Stimulated activated CD4-positive, alpha-beta T cell treated with anti-CD3 and anti-CD28 coated beads, Interleukin-2, amount 100 ng/mL, for 4 hours (primary cell): Measurements from ENCODE around the gene ANKRD62.
"Not testable (repeated sequence)": the region's sequence is repeated elsewhere in the genome, so short reads cannot be mapped to it uniquely, and the experiment has no call there.

Experiments used
- DNase-seq: peaks from one replicate; pipeline ENCODE4 v3.0.0-alpha.2; 2020; ENCODE audit warnings: low read depth

Gene ANKRD62

DNA sequence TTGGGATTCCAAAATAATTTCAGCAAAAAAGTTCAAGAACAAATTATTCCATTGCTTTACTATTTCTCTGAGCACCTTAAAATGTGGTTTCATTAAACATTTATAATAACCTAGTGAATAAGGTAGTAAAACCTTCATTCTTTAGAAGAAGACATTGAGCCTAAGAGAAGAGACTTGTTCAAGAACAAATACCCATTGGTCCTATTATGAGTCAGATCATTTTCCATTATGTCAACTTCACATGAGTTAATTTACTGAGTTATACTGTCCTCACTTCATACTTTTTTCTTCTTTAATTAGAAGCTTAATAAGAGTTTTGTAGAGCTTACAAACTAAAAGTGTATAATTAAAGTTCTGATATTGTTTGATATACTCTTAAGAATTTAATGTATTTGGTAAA, 5.5 kb downstream of the ANKRD62 start:
- DNase-seq, result no peak

DNA sequence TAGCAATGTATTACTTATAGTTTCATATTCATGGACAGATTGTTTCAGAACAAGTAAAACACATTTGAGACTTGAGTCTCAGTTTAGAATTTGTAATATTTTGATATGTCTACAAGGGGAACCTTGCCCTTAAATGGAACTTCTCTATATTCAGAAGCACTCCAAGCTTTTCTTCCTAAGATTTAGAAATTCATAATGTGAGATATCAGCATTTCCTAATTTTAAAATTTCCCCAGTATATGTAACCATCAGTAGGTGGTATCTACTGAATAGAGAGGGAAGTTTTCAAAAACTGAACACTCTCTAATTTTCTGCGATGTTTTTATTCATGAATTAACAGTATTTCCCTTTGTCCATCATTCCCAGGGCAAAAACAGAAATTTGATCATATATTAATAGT, 7.6 kb downstream of the ANKRD62 start:
- no peak for DNase-seq

DNA sequence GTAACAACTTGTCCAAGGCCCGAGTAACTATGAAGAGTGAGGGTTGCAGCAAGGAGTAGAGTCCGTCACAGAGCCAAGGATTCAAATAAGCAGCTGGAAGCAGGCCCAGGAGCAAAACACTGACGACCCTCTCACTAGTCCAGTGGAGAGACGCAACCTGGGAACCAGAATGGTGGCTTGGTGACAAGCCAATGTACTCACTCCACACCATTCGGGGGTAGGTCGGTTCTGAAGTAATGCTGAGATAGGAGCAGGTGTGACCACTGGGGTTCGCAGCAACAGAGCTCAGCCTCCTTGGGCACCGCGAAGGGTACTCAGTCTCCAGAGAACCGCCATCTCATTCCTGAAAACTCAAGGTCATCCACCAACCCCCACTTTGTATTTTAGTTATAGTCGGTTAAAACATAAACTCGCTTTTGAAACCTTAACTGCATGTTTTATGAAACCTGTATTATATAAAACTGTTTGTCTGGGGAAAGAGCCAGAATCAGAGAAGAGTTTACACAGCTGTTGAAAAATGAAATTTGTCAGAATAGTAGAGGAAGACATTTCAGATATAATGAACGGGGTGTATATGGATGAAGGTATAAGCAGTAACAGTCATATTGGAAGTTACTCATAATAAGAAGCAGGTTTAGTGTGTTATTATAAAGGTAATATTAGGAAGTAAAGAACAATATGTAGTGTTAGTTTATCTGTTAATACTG, 8.6 kb downstream of the ANKRD62 start:
- DNase-seq, result no peak

DNA sequence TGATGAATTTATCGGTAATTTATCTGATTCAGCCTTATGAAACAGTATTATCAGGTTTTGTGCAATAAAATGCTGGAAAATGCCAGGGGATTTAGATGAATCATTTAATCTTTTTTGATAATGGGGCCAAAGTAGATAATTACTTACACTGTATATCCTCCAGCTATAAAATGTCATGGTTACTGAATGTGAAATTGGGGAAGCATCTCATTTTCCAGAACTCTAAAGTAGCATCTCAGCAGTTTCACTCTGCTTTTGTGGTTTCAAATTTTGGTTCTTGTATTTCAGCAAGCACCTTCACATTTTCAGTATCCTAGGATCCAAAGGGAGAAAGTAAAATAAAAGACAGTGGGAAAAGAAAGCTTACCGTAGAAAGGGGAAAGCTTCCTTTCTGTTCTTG, 12.8 kb downstream of the ANKRD62 start:
- DNase-seq, result no peak

DNA sequence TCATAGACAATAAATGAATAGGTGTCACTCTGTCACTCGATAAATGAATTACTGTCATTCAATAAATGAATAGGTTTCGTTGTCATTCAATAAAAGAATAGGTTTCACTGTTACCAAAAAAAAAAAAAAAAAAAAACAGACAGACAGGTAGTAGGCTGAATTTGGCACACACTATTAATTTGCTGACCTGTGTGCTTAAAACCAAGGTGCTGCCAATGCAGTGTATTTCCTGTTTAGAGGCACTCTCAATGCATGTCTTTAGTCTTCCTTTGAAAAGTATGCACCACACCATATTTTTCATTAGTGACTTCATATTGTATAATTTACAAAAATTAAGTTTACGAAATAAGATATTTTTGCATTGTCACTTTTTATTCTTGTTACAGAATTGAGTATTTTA, 16.2 kb downstream of the ANKRD62 start:
- DNase-seq, result no peak

DNA sequence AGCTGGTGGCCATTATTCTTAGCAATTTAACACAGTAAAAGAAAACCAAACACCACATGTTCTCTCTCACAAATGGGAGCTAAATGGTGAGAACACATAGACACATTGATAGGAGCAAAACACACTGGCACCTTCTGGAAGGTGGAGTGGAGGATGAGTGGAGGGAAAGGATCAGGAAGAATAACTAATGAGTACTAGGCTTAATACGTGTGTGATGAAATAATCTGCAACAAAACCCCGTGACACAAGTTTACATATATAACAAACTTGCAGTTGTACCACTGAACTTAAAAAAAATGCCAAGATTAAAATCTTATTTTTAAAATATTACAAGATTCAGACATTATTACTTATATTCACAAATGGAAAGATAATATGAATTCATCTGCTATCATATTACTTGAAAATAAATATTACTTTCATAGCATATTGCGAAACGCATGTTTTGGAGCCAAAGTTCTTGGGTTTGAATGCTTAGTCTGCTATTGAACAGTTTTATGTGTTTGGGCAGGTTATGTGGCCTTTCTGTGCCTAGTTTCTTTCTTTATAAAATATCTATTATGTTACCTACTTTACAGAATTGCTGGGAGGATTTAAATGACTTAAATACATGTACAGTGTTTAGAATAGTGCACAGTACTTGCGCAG, 20.5 kb downstream of the ANKRD62 start:
- no peak for DNase-seq

DNA sequence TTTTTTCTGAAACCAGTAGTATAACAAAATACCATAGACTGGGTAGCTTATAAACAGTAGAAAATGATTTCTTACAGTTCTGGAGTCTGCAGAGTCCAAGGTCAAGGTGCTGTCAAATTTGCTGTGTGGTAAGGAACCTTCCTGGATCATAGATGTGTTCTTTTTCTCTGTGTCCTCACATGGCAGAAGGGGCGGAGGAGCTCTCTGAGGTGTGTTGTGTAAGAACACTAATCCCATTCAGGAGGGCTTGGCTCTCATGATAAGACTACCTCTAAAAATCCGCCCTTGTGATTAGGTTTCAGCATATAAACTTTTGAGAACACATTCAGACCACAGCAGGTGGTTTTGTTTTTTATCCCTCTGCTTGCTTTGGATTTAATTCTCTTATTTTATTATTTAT, 25.7 kb downstream of the ANKRD62 start:
- DNase-seq, result no peak

DNA sequence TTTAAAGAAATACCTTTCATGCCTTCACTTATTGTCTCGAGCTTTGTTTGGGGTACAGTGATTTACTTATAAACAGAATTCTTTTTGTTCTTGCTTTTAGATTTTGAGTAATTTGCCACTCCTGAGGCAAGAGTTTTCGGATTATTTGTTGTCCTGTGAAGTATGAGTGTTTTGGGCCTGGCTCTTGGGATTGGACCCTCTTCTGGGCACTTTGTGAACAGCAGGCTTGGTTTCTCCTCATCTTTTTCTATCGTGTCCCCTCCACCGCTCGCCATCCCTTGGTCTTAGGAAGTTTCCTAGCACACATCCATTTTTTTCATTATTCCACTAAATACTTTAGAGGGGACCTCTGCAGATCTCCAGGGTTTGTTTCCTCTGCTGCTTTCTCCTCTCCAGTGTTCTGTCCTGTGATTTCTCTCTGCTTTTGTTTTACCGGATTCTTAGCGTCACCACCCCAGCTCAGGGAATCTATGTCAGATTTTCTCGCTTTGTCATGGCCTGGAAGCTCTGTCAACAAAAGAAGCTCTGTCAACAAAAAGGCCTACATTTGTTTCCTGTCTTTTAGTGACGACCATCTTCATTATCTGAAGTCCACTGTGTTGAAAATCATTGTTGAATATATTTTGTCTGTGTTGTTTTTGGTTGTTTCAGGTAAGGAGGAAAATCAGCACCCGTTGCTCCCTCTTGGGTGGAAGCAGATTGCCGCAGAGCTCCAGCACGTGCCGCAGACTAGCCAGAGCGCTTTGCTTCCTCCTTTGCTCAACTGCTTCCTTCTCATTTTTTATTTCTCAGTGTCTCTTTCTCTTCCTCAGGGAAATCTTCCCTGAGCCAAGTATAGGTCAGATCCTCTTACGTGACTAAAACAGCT, 27.8 kb downstream of the ANKRD62 start:
- no peak for DNase-seq

DNA sequence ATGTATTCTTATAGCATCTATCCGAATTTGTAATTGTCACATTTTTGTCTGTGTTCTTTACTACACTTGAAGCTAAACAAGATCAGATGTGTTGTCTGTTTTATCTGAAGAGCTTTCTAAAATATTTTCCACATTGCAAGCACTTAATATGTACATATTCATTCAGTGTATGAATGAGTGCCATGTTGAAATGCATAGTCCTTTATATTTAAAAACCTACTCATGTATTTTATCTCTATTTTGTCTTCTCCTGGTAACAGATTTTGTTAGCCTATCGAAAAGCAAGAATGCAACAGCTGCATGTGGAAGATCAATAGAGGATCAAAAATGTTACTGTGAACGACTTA, 28.4 kb downstream of the ANKRD62 start:
- not testable (repeated sequence) for DNase-seq

DNA sequence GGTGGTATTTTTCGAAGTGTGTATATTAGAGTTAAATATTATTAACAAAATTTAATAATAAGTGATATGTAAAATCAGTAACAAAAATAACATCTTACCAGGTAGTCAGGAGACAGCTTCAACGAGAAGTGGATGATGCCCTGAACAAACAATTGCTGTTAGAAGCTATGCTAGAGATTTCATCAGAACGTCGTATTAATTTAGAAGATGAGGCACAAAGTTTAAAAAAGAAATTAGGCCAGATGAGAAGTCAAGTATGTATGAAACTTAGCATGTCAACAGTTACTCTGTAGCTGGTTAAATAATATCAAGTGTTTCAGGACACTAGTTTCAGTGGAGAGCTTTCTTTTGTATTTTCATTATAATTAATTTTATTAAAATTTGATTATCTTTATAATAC, 34.0 kb downstream of the ANKRD62 start:
- not testable (repeated sequence) for DNase-seq

DNA sequence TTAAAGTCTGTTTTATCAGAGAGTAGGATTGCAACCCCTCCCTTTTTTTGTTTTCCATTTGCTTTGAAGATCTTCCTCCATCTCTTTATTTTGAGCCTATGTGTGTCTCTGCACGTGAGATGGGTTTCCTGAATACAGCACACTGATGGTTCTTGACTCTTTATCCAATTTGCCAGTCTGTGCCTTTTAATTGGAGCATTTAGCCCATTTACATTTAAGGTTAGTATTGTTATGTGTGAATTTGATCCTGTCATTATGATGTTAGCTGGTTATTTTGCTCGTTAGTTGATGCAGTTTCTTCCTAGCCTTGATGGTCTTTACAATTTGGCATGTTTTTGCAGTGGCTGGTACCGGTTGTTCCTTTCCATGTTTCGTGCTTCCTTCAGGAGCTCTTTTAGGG, 45.2 kb downstream of the ANKRD62 start:
- DNase-seq, result not testable (repeated sequence)

DNA sequence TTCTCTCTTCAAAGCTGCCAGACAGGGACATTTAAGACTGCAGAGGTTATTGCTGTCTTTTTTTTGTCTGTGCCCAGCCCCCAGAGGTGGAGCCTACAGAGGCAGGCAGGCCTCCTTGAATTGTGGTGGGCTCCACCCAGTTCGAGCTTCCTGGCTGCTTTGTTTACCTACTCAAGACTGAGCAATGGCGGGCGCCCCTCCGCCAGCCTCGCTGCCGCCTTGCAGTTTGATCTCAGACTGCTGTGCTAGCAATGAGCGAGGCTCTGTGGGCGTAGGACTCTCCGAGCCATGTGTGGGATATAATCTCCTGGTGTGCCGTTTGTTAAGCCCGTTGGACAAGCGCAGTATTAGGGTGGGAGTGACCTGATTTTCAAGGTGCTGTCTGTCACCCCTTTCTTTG, 47.2 kb downstream of the ANKRD62 start:
- not testable (repeated sequence) for DNase-seq

DNA sequence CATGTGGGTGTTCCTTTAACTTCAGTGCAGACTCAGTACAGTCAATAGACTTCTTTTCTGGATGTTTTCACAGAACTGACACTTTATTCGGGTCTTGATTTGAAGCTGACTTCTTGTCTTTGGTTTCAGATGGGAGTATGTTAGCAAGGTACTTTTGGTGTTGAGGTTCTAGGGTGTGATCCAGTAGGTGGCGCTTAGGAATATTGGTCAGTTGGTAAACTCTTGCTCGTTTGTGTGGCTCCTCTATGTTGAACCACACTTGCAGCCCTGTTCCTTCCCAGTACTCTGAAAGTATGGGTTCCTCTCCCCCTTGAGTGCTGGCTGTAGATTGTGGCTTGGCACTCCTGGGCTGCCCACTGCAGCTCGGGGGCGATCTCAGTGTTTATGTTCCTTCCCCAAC, 48.1 kb downstream of the ANKRD62 start:
- not testable (repeated sequence) for DNase-seq

DNA sequence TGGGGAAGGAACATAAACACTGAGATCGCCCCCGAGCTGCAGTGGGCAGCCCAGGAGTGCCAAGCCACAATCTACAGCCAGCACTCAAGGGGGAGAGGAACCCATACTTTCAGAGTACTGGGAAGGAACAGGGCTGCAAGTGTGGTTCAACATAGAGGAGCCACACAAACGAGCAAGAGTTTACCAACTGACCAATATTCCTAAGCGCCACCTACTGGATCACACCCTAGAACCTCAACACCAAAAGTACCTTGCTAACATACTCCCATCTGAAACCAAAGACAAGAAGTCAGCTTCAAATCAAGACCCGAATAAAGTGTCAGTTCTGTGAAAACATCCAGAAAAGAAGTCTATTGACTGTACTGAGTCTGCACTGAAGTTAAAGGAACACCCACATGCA, 55.8 kb downstream of the ANKRD62 start:
- DNase-seq, result not testable (repeated sequence)

DNA sequence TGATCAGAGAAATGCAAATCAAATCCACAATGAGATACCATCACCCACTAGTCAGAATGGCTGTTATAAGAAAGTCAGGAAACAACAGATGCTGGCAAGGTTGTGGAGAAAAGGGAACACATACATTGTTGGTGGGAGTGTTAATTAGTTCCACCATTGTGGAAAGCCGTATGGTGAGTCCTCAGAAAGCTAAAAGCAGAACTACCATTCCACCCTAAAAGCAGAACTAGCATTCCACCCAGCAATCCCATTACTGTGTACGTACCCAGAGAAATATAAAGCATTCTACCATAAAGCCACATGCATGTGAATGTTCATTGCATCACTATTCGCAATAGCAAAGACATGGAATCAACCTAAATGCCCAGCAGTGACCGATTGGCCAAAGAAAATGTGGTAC, 60.7 kb downstream of the ANKRD62 start:
- no peak for DNase-seq

DNA sequence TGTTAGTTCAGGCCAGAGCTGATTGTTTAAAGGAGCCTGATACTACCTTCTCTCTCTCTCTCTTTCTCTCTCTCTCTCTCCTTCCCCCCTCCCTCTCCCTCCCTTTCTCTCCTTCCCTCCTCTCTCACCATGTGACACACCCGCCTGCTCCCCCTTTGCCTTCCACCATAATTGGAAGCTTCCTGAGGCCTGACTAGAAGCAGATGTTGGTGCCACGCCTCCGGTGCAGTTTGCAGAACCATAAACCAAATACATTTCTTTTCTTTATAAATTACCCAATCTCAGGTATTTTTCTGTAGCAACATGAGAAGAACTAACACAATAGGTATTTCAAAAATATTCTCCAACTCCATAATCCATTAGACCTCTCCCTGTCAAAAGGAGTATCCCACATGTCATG, 62.4 kb downstream of the ANKRD62 start:
- no peak for DNase-seq

DNA sequence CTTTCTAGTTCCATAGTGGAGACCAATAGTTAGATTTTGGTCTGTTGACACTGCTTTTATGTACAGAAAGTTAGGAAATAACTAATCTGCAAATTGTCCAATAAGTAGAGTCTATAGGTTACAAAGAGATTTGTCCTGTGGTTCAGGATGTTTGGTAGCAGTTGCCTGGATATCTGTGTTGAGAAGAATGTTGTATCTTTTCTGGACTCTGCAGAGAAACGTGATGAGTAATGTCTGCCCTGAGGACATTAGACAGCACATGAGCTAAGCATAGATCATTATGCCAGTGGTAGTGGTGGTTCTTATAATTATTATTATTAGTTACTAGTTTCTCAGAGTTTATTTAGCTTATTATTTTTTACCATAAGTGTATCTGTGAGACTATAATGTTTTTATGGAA, 65.8 kb downstream of the ANKRD62 start:
- no peak for DNase-seq

DNA sequence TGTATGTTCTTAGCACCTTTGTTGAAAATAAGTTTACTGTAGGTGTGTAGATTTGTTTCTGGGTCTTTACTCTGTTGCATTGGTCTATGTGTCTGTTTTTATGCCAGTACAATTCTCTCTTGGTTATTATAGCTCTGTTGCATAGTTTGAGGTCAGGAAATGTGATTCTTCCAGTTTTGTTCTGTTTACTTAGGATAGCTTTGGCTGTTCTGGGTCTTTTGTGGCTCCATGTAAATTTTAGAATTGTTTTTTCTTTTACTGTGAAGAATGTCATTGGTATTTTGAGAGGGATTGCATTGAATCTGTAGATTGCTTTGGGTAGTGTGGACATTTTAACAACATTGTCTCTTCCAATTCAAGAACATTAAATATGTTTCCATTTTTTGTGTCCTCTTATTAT, 69.1 kb downstream of the ANKRD62 start:
- DNase-seq, result no peak

DNA sequence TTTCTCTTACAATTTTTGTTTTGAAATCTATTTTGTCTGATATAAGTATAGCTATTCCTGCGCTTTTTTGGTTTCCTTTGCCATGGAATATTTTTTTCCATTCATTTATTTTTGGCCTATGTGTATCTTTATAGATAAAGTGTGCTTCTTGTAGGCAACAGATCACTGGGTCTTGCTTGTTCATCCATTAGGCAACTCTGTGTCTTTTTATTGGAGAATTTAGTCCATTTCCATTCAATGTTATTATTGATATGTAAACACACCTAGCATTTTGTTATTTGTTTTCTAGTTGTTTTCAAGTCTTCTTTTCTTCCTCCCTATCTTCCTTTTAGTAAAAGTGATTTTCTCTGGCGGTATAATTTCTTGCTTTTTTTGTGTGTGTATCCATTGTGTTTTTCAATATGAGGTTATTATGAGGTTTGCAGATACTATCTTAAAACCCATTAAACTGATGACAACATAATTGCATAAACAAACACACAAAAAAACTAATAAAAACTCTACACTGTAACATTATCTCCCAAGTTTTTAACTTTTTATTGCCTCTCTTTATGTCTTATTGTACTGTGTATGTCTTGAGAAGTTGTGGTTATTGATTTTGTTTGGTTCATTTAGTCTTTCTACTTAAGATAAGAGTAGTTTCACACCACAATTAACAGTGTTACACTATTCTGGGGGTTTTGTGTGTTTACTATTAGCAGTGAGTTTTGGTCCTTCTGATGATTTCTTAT, 71.6 kb downstream of the ANKRD62 start:
- DNase-seq, result no peak
